Measurements from ENCODE around the gene KIRREL3.
"Not testable (repeated sequence)": the region's sequence is repeated elsewhere in the genome, so short reads cannot be mapped to it uniquely, and the experiment has no call there.

KIRREL3 gene

GRCh38 chr11:126952533-126952932 is 48.0 kb downstream of the KIRREL3 start:
- not testable (repeated sequence) for DNase-seq (ENCODE audit: low spot score)

GRCh38 chr11:126951465-126951864 is 49.1 kb downstream of the KIRREL3 start:
- DNase-seq (ENCODE audit: low spot score), result no peak

GRCh38 chr11:126949066-126949891 is 51.3 kb downstream of the KIRREL3 start:
- DNase-seq (ENCODE audit: low spot score), result no peak

GRCh38 chr11:126948563-126948962 is 52.0 kb downstream of the KIRREL3 start:
- no peak for DNase-seq (ENCODE audit: low spot score)

- no peak for DNase-seq (ENCODE audit: low spot score)
Measured at GRCh38 chr11:126945319-126945718, 55.3 kb downstream of the KIRREL3 start.

- DNase-seq (ENCODE audit: low spot score), result no peak
Measured at GRCh38 chr11:126943316-126943715, 57.3 kb downstream of the KIRREL3 start.

- no peak for DNase-seq (ENCODE audit: low spot score)
Measured at GRCh38 chr11:126942146-126942545, 58.4 kb downstream of the KIRREL3 start.

- no peak for DNase-seq (ENCODE audit: low spot score)
Measured at GRCh38 chr11:126939552-126939951, 61.0 kb downstream of the KIRREL3 start.

- DNase-seq (ENCODE audit: low spot score), result no peak
Measured at GRCh38 chr11:126938718-126939117, 61.9 kb downstream of the KIRREL3 start.

GRCh38 chr11:126930091-126930841 is 70.3 kb downstream of the KIRREL3 start:
- DNase-seq (ENCODE audit: low spot score), result no peak

- no peak for DNase-seq (ENCODE audit: low spot score)
Measured at GRCh38 chr11:126929179-126930061, 71.2 kb downstream of the KIRREL3 start.

- DNase-seq (ENCODE audit: low spot score), result no peak
Measured at GRCh38 chr11:126927623-126928022, 72.9 kb downstream of the KIRREL3 start.

- no peak for DNase-seq (ENCODE audit: low spot score)
Measured at GRCh38 chr11:126926376-126926791, 74.2 kb downstream of the KIRREL3 start.

GRCh38 chr11:126925321-126926093 is 75.1 kb downstream of the KIRREL3 start:
- no peak for DNase-seq (ENCODE audit: low spot score)

GRCh38 chr11:126924376-126925040 is 76.1 kb downstream of the KIRREL3 start:
- DNase-seq (ENCODE audit: low spot score), result no peak

GRCh38 chr11:126920833-126921232 is 79.7 kb downstream of the KIRREL3 start:
- DNase-seq (ENCODE audit: low spot score), result no peak

GRCh38 chr11:126919147-126919823 is 81.3 kb downstream of the KIRREL3 start:
- DNase-seq (ENCODE audit: low spot score), result no peak

- DNase-seq (ENCODE audit: low spot score), result no peak
Measured at GRCh38 chr11:126918556-126918955, 82.0 kb downstream of the KIRREL3 start.

GRCh38 chr11:126917531-126918204 is 82.9 kb downstream of the KIRREL3 start:
- DNase-seq (ENCODE audit: low spot score), result no peak

- no peak for DNase-seq (ENCODE audit: low spot score)
Measured at GRCh38 chr11:126915430-126915829, 85.1 kb downstream of the KIRREL3 start.
